B cell (primary cell): ENCODE results near the gene FAM184A. TPM values are rescaled to one million over a fixed set of nuclear protein-coding genes. Genes with fewer than 3 reads are reported as not detected.

Source experiments
- ATAC-seq: fragments of 200-7000 bp; cut with Tn5 transposase; one replicate; pipeline ENCODE4 v1.10.0; 2021; ENCODE audit warnings: low read depth, mild to moderate bottlenecking, moderate number of reproducible peaks, moderate library complexity
- CTCF ChIA-PET: fragments of 350-600 bp; sonication (Branson Sonifier 250); formaldehyde crosslinking; loops from one replicate; lab custom pipeline; 2021; ENCODE audit warnings: antibody characterized with exemption, inconsistent platforms; lab: Charles Lee
- POLR2A ChIA-PET: fragments of 350-600 bp; sonication (Branson Sonifier 250); formaldehyde crosslinking; loops from one replicate; lab custom pipeline; 2021; ENCODE audit warnings: antibody characterized with exemption; lab: Charles Lee
- DNase-seq: peaks from one replicate; pipeline ENCODE4 v3.0.0; 2013
- H2AFZ ChIP-seq: 2 replicates; pipeline ENCODE4 v1.6.1; 2012; ENCODE audit warnings: mild to moderate bottlenecking, low read depth, low read length; ENCODE audit not compliant: insufficient read depth, poor library complexity, severe bottlenecking
- H3K27ac ChIP-seq, 2 donors: 1 replicate in 1 of 2; 2 replicates in 1 of 2; pipeline ENCODE4 v1.5.1; 2012 to 2013; ENCODE audit warnings: low read length in 2 of 2, mild to moderate bottlenecking in 2 of 2, moderate library complexity in 1 of 2
- H3K27me3 ChIP-seq, 4 experiments: fragments of 200-600 bp in 1 of 4; sonication (generic) in 1 of 4; replicated peaks in 1 of 4; 1 replicate in 2 of 4; 2 replicates in 2 of 4; pipeline versions ENCODE4 v1.6.1 to v1.7.0; 2013 to 2016; ENCODE audit warnings: low read length in 3 of 4, mild to moderate bottlenecking in 2 of 4, mixed read lengths in 1 of 4, moderate library complexity in 1 of 4; ENCODE audit not compliant: insufficient read depth in 4 of 4, control insufficient read depth in 3 of 4; ENCODE audit errors: control extremely low read depth in 1 of 4
- H3K36me3 ChIP-seq, 2 experiments: replicated peaks in 1 of 2; 1 replicate in 1 of 2; 2 replicates in 1 of 2; pipeline versions ENCODE4 v1.6.1 to v1.7.1; 2013; ENCODE audit warnings: low read length in 1 of 2; ENCODE audit not compliant: insufficient read depth in 2 of 2, control insufficient read depth in 1 of 2; ENCODE audit errors: control extremely low read depth in 1 of 2, extremely low read depth in 1 of 2
- H3K4me1 ChIP-seq, 2 donors: fragments of 200-600 bp in 1 of 2; sonication (generic) in 1 of 2; 1 replicate in 1 of 2; 2 replicates in 1 of 2; pipeline versions ENCODE4 v1.5.1 to v1.6.1; 2013 to 2017; ENCODE audit warnings: low read length in 2 of 2; ENCODE audit not compliant: control insufficient read depth in 2 of 2, insufficient read depth in 2 of 2
- H3K4me2 ChIP-seq: replicated peaks from 2 replicates; pipeline ENCODE3; 2012; ENCODE audit warnings: mild to moderate bottlenecking, low read depth, low read length; ENCODE audit not compliant: poor library complexity, severe bottlenecking
- H3K4me3 ChIP-seq, 5 experiments: fragments of 200-600 bp in 1 of 5; sonication (generic) in 1 of 5; 1 replicate in 3 of 5; 2 replicates in 2 of 5; pipeline versions ENCODE4 v1.5.1 to v1.7.0; 2011 to 2016; ENCODE audit warnings: low read length in 4 of 5, mild to moderate bottlenecking in 4 of 5, low read depth in 2 of 5, control low read depth in 1 of 5, moderate library complexity in 1 of 5; ENCODE audit not compliant: insufficient read depth in 1 of 5; ENCODE audit errors: control extremely low read depth in 1 of 5, extremely low read depth in 1 of 5
- H3K79me2 ChIP-seq: fragments of 200-600 bp; sonication (generic); one replicate; pipeline ENCODE4 v1.6.0; 2016; ENCODE audit warnings: low read length; ENCODE audit not compliant: control insufficient read depth, insufficient read depth
- H3K9ac ChIP-seq: fragments of 200-600 bp; sonication (generic); 2 replicates; pipeline ENCODE4 v1.6.1; 2017; ENCODE audit warnings: mild to moderate bottlenecking, low read length, moderate library complexity
- H3K9me3 ChIP-seq, 3 donors: one replicate each; pipeline versions ENCODE4 v1.6.1 to v1.7.1; 2013; ENCODE audit warnings: low read length in 2 of 3; ENCODE audit not compliant: control insufficient read depth in 2 of 3, insufficient read depth in 1 of 3; ENCODE audit errors: control extremely low read depth in 1 of 3
- H4K20me1 ChIP-seq: 2 replicates; pipeline ENCODE4 v1.6.0; 2012; ENCODE audit warnings: mild to moderate bottlenecking, low read length; ENCODE audit not compliant: insufficient read depth, control insufficient read depth, poor library complexity, severe bottlenecking
- H3K27ac Mint-ChIP-seq: one replicate; pipeline ENCODE4 v1.8.0; 2021; ENCODE audit warnings: mixed read lengths
- H3K27me3 Mint-ChIP-seq: one replicate; pipeline ENCODE4 v1.8.0; 2021; ENCODE audit warnings: mixed read lengths
- H3K4me1 Mint-ChIP-seq: one replicate; pipeline ENCODE4 v1.8.0; 2021; ENCODE audit warnings: mixed read lengths
- H3K4me3 Mint-ChIP-seq: one replicate; pipeline ENCODE4 v1.8.0; 2021; ENCODE audit warnings: mixed read lengths
- H3K9me3 Mint-ChIP-seq: one replicate; pipeline ENCODE4 v1.8.0; 2022; ENCODE audit warnings: mixed read lengths; ENCODE audit not compliant: insufficient read depth
- CTCF ChIP-seq: fragments of 200-600 bp; IDR thresholded peaks from one replicate; pipeline ENCODE4 v1.8.0; 2022; ENCODE audit warnings: antibody characterized with exemption, mild to moderate bottlenecking
- EZH2 ChIP-seq: IDR thresholded peaks from 2 replicates; pipeline ENCODE4 v1.6.1; 2012; ENCODE audit warnings: borderline replicate concordance, low read depth, mild to moderate bottlenecking, moderate library complexity, low read length; ENCODE audit not compliant: insufficient read depth, poor library complexity, severe bottlenecking
- WGBS: methylation state at CpG from one replicate; pipeline ENCODE4 v1.1.5; 2013; ENCODE audit warnings: missing lambda C conversion rate; ENCODE audit not compliant: insufficient coverage; 5-methylcytosine and 5-hydroxymethylcytosine counted together
- intact Hi-C: fragments of 100-400 bp; cut with micrococcal nuclease; formaldehyde crosslinking; loops from one replicate; pipeline ENCODE4 v1.10.0; 2022
- polyA plus RNA-seq: library from polyadenylated mRNA; depleted of rRNA; stranded (reverse); fragments of >200 nt; gene quantifications from 2 replicates; pipeline ENCODE4 v1.2.3, GENCODE V29; 2012
- total RNA-seq, 2 donors: library from RNA; stranded (reverse); fragments of 120-200 nt in 1 of 2; gene quantifications; 1 replicate in 1 of 2; 2 replicates in 1 of 2; pipeline versions ENCODE4 v1.2.3 to v1.2.4, GENCODE V29; 2013 to 2022

The FAM184A gene
- total and polyA plus RNA-seq, 2 donors (not counting 1 experiment from before 2014, with no cell fraction given) = 0.07 to 0.54 TPM

- H3K9me3 Mint-ChIP-seq = no peaks in the 10 kb centered on the region
Measured at GRCh38 chr6:118984342-118984741, 94.1 kb downstream of the FAM184A start.

GRCh38 chr6:118982575-118982911 is 95.9 kb downstream of the FAM184A start:
- Mint-ChIP-seq H3K27me3 (no peaks in the 10 kb centered on the region), H3K27ac (no peak overlapping the region), H3K4me3 (no peak overlapping the region), H3K9me3 (no peaks in the 10 kb centered on the region), H3K4me1 (no peaks in the 10 kb centered on the region)
- POLR2A ChIA-PET = no interaction called here
- Histone ChIP-seq H3K36me3 (no peaks in the 10 kb centered on the region), H3K4me2 (no peak overlapping the region), H3K4me3 (no peak overlapping the region), H3K9me3 (no peaks in the 10 kb centered on the region), H3K27ac (no peak overlapping the region), H2AFZ (no peak overlapping the region), H3K27me3 (no peaks in the 10 kb centered on the region), H3K79me2 (no peaks in the 10 kb centered on the region), H3K4me1 (no peaks in the 10 kb centered on the region), H3K9ac (no peak overlapping the region), H4K20me1 (no peaks in the 10 kb centered on the region)
- ATAC-seq = no peak
- intact Hi-C loops = no loop called here
- no CpG with 5 or more reads among the region's 3 CpGs for WGBS
- TF ChIP-seq CTCF (no peak), EZH2 (no peak)
- CTCF ChIA-PET = no interaction called here
- DNase-seq = no peak

More at GRCh38 chr6:118984342-118984741, 94.1 kb downstream of the FAM184A start:
- POLR2A ChIA-PET = no interaction called here
- Histone ChIP-seq H3K79me2 (no peaks in the 10 kb centered on the region), H2AFZ (no peak overlapping the region), H3K27me3 (no peaks in the 10 kb centered on the region), H3K27ac (no peak overlapping the region), H3K4me1 (no peaks in the 10 kb centered on the region), H3K9me3 (no peaks in the 10 kb centered on the region), H3K36me3 (no peaks in the 10 kb centered on the region), H3K9ac (no peak overlapping the region), H4K20me1 (no peaks in the 10 kb centered on the region), H3K4me3 (no peak overlapping the region), H3K4me2 (no peak overlapping the region)
- no peak for TF ChIP-seq EZH2
- no peak for TF ChIP-seq CTCF
- DNase-seq (no peak), ATAC-seq (no peak)
- H3K4me3 Mint-ChIP-seq = no peak overlapping the region
- no peaks in the 10 kb centered on the region for H3K27me3 Mint-ChIP-seq
- H3K27ac Mint-ChIP-seq = no peak overlapping the region
- no peaks in the 10 kb centered on the region for H3K4me1 Mint-ChIP-seq
- no CpG with 5 or more reads among the region's 2 CpGs for WGBS
- intact Hi-C loops = no loop called here
- CTCF ChIA-PET = no interaction called here
